Ovary (tissue), 3 donors: ENCODE results near the gene SLC30A2.

Experiments
- POLR2A ChIP-seq: fragments of 450-650 bp; IDR thresholded peaks from one replicate; pipeline ENCODE4 v1.6.1; 2017; ENCODE audit warnings: antibody characterized with exemption, mild to moderate bottlenecking, moderate library complexity
- TF ChIP-seq, protein P1 (sequence below), 3 donors: fragments of 450-650 bp in 2 of 3; fragments of 200-600 bp in 1 of 3; IDR thresholded peaks; one replicate each; pipeline versions ENCODE4 v1.5.1 to v1.8.0; 2016 to 2022; ENCODE audit warnings: antibody characterized with exemption in 3 of 3, mild to moderate bottlenecking in 1 of 3
- donor health status: DM: no; HTN: no; CAD: no.

DNA sequence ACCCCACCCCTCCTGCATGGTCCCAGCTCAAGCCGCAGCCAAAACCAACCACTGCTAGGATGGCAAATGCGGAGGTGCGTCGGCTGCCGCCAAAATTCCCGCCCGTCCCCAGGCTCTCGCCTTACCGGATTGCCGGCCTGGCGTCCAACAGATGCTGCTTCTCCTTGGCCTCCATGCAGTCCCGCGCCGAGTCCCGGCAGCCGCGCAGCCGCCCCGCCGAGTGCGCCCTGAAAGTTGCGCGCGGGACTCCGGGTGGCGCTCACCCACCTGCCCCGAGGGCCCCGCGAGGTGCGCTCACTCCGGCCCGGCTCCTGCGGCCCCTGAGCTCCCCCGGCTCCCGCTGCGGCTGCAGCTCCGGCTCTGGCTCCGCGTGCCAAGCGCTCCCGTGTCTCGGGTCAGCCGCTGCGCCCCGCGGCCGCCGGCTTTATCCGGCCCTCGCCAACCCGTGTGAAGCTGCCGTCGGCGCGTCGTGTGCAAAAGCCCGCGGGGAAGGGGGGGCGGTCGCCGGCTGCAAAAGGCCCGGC lies at the start of gene SLC30A2:
- TF ChIP-seq, protein P1, sequence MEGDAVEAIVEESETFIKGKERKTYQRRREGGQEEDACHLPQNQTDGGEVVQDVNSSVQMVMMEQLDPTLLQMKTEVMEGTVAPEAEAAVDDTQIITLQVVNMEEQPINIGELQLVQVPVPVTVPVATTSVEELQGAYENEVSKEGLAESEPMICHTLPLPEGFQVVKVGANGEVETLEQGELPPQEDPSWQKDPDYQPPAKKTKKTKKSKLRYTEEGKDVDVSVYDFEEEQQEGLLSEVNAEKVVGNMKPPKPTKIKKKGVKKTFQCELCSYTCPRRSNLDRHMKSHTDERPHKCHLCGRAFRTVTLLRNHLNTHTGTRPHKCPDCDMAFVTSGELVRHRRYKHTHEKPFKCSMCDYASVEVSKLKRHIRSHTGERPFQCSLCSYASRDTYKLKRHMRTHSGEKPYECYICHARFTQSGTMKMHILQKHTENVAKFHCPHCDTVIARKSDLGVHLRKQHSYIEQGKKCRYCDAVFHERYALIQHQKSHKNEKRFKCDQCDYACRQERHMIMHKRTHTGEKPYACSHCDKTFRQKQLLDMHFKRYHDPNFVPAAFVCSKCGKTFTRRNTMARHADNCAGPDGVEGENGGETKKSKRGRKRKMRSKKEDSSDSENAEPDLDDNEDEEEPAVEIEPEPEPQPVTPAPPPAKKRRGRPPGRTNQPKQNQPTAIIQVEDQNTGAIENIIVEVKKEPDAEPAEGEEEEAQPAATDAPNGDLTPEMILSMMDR (IDR thresholded peaks at IDR 0.05), result no peak
- TF ChIP-seq POLR2A, result no peak
